Activated naive CD4-positive, alpha-beta T cell treated with Interleukin-2 at 50 U/mL for 16 hours (primary cell): ENCODE results near the gene KIF7.
"Not testable (repeated sequence)": the region's sequence is repeated elsewhere in the genome, so short reads cannot be mapped to it uniquely, and the experiment has no call there.

ENCODE experiments used
- DNase-seq: peaks from one replicate; pipeline ENCODE4 v3.0.0-alpha.2; 2020

The KIF7 gene

GRCh38 chr15:89654847-89655805 lies at the start of gene KIF7:
KIF7 (minus strand) TSS chr15:89655467; CDS start chr15:89652930, 2,537 bp downstream.
- DNase-seq: no peak

DNA sequence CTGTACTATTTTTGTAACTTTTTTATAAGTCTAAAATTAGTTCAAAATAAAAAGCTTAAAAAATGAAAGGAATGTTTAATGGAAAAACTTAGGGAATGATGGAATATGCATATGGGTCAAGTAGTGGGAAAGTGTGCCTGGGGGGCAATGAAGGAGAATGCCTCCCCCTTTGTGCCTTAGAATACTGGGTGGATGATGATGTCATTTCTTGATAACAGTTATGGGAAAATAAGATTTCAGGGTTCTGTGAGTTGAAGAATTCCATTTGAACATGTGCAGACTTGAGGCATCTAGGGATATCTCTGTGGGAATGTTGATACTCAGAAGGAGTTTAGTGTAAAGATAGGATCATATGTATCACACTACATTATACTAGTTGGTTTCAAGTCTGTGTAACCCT lies 49.1 kb upstream of the KIF7 start:
- DNase-seq: no peak

DNA sequence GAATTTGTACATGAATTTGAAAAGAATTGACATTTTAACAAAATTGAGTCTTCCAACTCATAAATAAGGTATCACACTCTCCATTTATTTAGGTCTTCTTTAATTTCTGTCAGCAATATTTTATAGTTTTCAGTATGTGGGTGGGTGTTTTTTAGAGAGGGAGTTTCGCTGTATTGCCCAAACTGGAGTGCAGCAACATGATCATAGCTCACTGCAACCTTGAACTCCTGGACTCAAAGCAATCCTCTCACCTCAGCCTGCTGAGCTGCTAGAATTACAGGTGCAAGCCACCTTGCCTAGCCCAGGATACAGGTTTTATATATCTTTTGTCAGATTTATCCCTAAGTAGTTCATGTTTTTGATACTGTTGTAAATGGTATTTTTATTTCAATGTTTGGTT lies 39.9 kb upstream of the KIF7 start:
- DNase-seq: no peak

DNA sequence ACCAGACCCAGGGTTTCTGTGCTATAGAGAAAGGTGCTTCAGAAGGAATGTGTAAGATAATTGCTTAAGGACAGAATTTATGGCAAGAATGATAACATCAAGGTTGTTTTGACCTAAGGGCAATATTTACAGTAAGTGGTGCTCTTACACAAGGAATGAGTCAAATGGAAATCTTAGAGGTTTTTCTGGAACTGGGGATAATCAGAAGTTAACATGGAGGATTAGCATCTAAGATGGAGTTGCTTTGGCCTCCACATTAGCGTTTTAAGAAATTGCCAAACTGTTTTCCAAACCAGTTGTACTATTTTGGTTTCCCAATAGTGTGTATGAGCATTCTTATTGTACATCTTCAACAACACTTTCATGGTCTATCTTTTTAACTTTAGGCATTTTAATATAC lies 38.4 kb upstream of the KIF7 start:
- DNase-seq: no peak

DNA sequence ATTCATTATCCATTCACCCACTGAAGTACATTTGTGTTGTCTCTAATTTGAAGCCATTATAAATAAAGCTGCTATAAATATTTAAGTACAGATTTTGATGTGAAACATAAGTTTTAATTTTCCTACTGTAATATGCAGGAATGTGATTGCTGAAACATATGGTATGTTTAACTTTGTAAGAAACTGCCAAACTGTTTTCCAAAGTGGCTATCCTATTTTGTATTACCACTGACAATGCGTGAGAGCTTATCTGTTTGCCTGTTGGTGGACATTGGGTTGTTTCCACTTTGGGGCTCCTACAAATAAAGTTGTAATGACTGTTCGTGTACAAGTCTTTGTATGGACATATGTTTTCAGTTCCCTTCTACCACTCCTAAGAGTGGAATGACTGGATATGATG lies 37.8 kb upstream of the KIF7 start:
- no peak for DNase-seq

GRCh38 chr15:89690276-89691218 lies 35.3 kb upstream of the KIF7 start, which contains the start of the genes PEX11A and WDR93:
PEX11A (minus strand) TSS chr15:89690754; CDS start chr15:89690632, 122 bp downstream.
WDR93 (plus strand) TSS chr15:89690811; CDS start chr15:89701747, 10,936 bp downstream.
- DNase-seq: peak; percentile 80

DNA sequence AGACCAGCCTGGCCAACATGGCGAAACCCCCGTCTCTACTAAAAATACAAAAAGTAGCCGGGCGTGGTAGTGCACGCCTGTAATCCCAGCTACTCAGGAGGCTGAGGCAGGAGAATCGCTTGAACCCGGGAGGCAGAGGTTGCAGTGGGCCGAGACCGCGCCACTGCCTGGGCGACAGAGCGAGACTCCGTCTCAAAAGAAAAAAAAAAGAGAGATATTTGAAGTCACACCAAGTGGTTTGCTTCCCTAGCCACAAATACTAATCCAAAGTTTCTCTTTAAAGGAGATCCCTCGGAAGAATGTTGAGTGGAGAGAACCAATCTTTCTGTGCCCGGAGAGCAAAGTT lies 34.6 kb upstream of the KIF7 start:
- not testable (repeated sequence) for DNase-seq

GRCh38 chr15:89686522-89686921 lies 31.3 kb upstream of the KIF7 start:
- no peak for DNase-seq

DNA sequence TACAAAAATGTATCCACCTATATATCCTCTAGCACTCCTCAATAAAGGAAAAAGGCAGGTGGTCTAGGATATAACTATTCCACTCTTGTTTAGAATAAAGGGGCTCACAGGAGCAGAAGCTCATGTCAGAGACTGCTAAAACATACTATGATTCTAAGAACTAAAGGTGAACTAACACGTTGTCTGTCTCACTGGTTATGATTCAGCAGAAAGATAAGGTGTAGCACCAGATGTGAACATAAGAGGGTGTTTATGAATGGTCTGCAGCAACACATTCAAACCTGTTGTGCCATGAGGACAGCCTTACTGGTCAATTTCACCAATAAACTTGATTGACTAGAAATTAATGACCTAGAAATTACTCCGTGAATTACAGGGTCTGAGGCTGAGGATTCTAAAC lies 30.7 kb upstream of the KIF7 start:
- DNase-seq: no peak

DNA sequence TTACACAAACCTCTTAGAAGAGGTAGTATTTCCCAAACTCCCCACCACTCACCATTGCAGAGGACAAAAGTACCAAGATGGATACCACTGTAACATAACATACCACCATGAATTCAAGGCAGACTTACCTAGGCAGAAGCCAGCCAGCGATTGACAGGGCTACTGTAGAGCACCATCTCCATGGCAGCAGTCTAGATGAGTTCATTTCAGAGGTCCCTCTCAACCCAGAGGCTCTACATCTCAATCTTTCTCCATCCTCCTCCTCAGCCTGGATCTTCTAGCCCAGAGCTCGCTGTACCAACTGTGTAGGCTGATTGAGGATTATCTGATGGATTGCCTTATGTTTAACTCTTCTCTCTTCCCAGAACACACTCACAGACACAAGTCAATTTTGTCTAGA lies 25.9 kb upstream of the KIF7 start:
- no peak for DNase-seq

GRCh38 chr15:89680282-89680873 lies 25.1 kb upstream of the KIF7 start:
- no peak for DNase-seq

GRCh38 chr15:89679212-89679611 lies 23.9 kb upstream of the KIF7 start, which contains the start of gene PLIN1:
PLIN1 (minus strand) TSS chr15:89679367; CDS start chr15:89677489, 1,878 bp downstream.
- DNase-seq: no peak

DNA sequence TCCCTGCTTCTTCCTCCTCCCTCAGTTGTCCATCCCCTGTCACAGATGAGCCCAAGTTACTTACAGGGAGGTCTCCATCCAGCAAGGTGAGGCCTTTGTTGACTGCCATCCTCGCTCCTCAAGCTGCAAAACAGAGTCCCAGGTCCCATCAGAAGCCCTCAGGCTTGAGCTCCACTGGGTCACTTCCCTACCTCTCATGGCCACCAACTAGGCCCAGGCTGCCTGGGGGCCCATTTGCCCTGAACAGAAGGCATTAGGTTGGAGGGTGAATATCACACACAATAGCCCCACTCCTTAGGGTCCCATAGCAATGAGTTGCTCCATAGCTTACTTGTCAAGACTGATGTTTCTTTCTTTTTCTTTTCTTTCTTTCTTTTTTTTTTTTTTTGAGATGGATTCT lies 22.1 kb upstream of the KIF7 start:
- DNase-seq: no peak

DNA sequence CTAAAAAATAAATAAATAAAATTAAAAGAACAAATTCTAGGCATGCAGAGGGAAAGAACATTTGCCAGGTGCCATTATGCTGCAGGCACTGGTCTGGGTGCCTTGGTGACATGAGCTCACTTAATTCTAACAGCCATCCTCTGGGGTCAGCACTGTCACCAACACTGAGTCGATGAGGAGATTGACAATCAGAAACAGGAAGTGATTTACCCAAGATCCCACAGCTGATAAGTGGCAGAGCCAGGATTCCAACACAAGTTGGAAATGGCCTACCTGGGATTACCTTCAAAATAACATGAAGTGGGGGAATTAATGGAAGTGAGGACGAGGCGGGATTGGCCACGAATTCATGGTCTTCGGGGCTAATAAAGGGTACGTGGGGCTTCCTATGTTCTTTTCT lies 20.3 kb upstream of the KIF7 start:
- DNase-seq: no peak

GRCh38 chr15:89674526-89674925 lies 19.3 kb upstream of the KIF7 start:
- DNase-seq: no peak

DNA sequence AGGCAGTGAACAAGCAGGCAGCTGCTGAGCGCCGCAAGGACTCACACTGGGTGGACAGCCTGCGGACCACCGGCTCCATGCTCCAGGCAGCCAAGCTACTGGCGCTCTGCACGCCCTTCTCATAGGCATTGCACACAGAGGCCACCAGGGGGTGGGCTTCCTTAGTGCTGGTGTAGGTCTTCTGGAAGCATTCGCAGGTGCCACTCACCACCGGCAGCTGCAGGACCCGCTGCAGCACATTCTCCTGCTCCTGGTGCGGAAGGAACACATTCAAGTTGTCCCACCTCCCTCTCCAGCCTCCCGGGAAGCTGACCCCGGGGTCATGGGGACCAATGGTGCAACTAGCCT lies 17.9 kb upstream of the KIF7 start:
- no peak for DNase-seq

- no peak for DNase-seq
Observed at GRCh38 chr15:89672221-89673164, 17.2 kb upstream of the KIF7 start.

DNA sequence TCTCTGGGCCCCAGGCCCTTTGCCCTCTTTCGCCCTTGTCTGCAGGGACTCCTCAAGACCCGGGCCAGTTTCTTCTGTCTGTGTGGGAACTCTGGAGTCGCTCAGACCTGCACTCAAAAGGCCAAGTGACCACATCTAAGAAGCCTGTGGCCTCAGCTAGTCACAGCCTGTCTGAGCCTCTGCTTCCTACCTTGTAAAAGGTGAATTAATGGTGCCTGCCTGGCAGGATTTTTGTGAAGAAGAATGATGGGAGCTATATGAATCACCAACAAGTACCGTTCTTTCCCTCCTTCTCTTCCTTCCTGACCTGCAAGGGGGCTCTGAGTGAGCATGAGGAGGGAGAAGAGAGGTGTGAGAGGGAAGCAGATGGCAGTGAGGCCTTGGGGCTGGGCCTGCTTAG lies 16.4 kb upstream of the KIF7 start:
- no peak for DNase-seq

- no peak for DNase-seq
Observed at GRCh38 chr15:89670971-89671560, 15.8 kb upstream of the KIF7 start.

GRCh38 chr15:89669941-89670340 lies 14.7 kb upstream of the KIF7 start:
- DNase-seq: no peak

- no peak for DNase-seq
Observed at GRCh38 chr15:89669309-89669865, 14.1 kb upstream of the KIF7 start.
